GM12878 (cell line): ENCODE data around the gene SLC41A1. TPM values are rescaled to one million over a fixed set of nuclear protein-coding genes. Genes with fewer than 3 reads are reported as not detected.

Experiments
- ATAC-seq: fragments of 200-7000 bp; cut with Tn5 transposase; 3 replicates; pipeline ENCODE4 v1.9.1; 2020; ENCODE audit warnings: mild to moderate bottlenecking, moderate library complexity
- BruUV-seq: library from RNA; stranded (reverse); fragments of 400-500 nt; replicated peaks from 2 replicates; lab custom pipeline; 2021; lab: Mats Ljungman, UMichigan
- CTCF ChIA-PET: fragments of 300-600 bp; sonication (Branson Sonifier 250); formaldehyde crosslinking; extraction: SDS; loops from one replicate; lab custom pipeline; 2021; ENCODE audit warnings: inconsistent platforms; lab: Yijun Ruan, JAX
- POLR2A ChIA-PET: fragments of 350-600 bp; formaldehyde crosslinking; extraction: SDS; loops from one replicate; lab custom pipeline; 2021; ENCODE audit warnings: inconsistent platforms; lab: Charles Lee
- RAD21 ChIA-PET: fragments of 300-600 bp; sonication (Branson Sonifier 250); formaldehyde crosslinking; loops from one replicate; lab custom pipeline; 2023; ENCODE audit warnings: antibody characterized with exemption; ENCODE audit not compliant: unreplicated experiment; lab: Charles Lee
- SMC1A ChIA-PET: fragments of 300-600 bp; sonication (Branson Sonifier 250); formaldehyde crosslinking; loops from one replicate; lab custom pipeline; 2023; ENCODE audit not compliant: unreplicated experiment, uncharacterized antibody; lab: Charles Lee
- DNase-seq: peaks from one replicate; pipeline ENCODE4 v3.0.0-alpha.2; 2011; ENCODE audit warnings: low read depth, low spot score
- FAIRE-seq: peaks from 3 replicates; lab custom pipeline; 2011; peaks lifted over from hg19 to GRCh38; lab: Jason Lieb, UNC
- H2AFZ ChIP-seq: 2 replicates; pipeline ENCODE4 v1.6.0; 2011; ENCODE audit warnings: low read depth, low read length, control low read depth; ENCODE audit not compliant: control insufficient read depth
- H3K27ac ChIP-seq: 2 replicates; pipeline ENCODE4 v1.5.1; 2011; ENCODE audit warnings: control low read depth; ENCODE audit not compliant: control insufficient read depth, insufficient read depth
- H3K27me3 ChIP-seq, 2 experiments: replicated peaks in 1 of 2; 2 replicates each; pipeline versions ENCODE4 v1.6.0 to v1.6.1; 2011; ENCODE audit warnings: low read length in 1 of 2; ENCODE audit not compliant: control insufficient read depth in 2 of 2, insufficient read depth in 2 of 2
- H3K36me3 ChIP-seq, 2 experiments: 2 replicates each; pipeline ENCODE4 v1.5.1; 2011; ENCODE audit warnings: low read length in 1 of 2; ENCODE audit not compliant: control insufficient read depth in 2 of 2, insufficient read depth in 2 of 2
- H3K4me1 ChIP-seq: 2 replicates; pipeline ENCODE4 v1.6.1; 2011; ENCODE audit warnings: mild to moderate bottlenecking, low read length, moderate library complexity, mixed read lengths; ENCODE audit not compliant: control insufficient read depth, insufficient read depth
- H3K4me2 ChIP-seq: 2 replicates; pipeline ENCODE4 v1.6.0; 2011; ENCODE audit warnings: control low read depth; ENCODE audit not compliant: control insufficient read depth, insufficient read depth
- H3K4me3 ChIP-seq: fragments of 200-600 bp; sonication (generic); 2 replicates; pipeline ENCODE4 v1.5.1; 2016
- H3K79me2 ChIP-seq: 2 replicates; pipeline ENCODE4 v1.6.0; 2011; ENCODE audit warnings: low read length; ENCODE audit not compliant: control insufficient read depth, insufficient read depth
- H3K9ac ChIP-seq: 2 replicates; pipeline ENCODE4 v1.8.0; 2011; ENCODE audit warnings: low read length, control low read depth, mixed read lengths; ENCODE audit not compliant: control insufficient read depth, insufficient read depth
- H3K9me3 ChIP-seq: replicated peaks from 3 replicates; pipeline ENCODE4 v1.5.1; 2011; ENCODE audit warnings: mild to moderate bottlenecking, low read length; ENCODE audit not compliant: control insufficient read depth, insufficient read depth
- H4K20me1 ChIP-seq: 2 replicates; pipeline ENCODE4 v1.6.0; 2011; ENCODE audit not compliant: control insufficient read depth, insufficient read depth
- CREB1 ChIP-seq: IDR thresholded peaks from 2 replicates; pipeline ENCODE4 v1.6.1; 2012; ENCODE audit warnings: low read depth, mild to moderate bottlenecking, inconsistent platforms
- HCFC1 ChIP-seq: fragments of 150-350 bp; IDR thresholded peaks from 2 replicates; pipeline ENCODE4 v1.6.1; 2014; ENCODE audit warnings: low read length
- SIX5 ChIP-seq: IDR thresholded peaks from 2 replicates; pipeline ENCODE4 v1.6.1; 2011; ENCODE audit warnings: mild to moderate bottlenecking, low read depth, low read length, moderate library complexity; ENCODE audit not compliant: severe bottlenecking
- SUZ12 ChIP-seq: fragments of 200-600 bp; sonication (generic); IDR thresholded peaks from one replicate; pipeline ENCODE4 v1.6.1; 2018; ENCODE audit warnings: antibody characterized with exemption, mild to moderate bottlenecking; ENCODE audit not compliant: unreplicated experiment
- TCF12 ChIP-seq: IDR thresholded peaks from 2 replicates; pipeline ENCODE4 v1.6.1; 2011; ENCODE audit warnings: low read depth, mild to moderate bottlenecking, low read length
- WRNIP1 ChIP-seq: IDR thresholded peaks from 2 replicates; pipeline ENCODE4 v1.6.1; 2011; ENCODE audit warnings: low read depth, low read length, improper control_type of control experiment, borderline replicate concordance
- ZNF592 ChIP-seq: fragments of 450-650 bp; IDR thresholded peaks from 2 replicates; pipeline ENCODE4 v1.6.1; 2017; ENCODE audit warnings: mild to moderate bottlenecking, moderate library complexity
- ZSCAN29 ChIP-seq: fragments of 450-650 bp; IDR thresholded peaks from 2 replicates; pipeline ENCODE4 v1.6.1; 2017; ENCODE audit warnings: mild to moderate bottlenecking, moderate library complexity
- WGBS: methylation state at CpG from one replicate; pipeline ENCODE4 v1.1.6; 2016; ENCODE audit warnings: low lambda C conversion rate; ENCODE audit not compliant: insufficient replicate concordance, insufficient coverage; ENCODE audit errors: missing lambda C conversion rate; 5-methylcytosine and 5-hydroxymethylcytosine counted together
- in situ Hi-C: fragments of 300-500 bp; cut with MboI; formaldehyde crosslinking; loops from 9 replicates; pipeline ENCODE4 v1.14.3; 2018; ENCODE audit warnings: mixed read lengths
- intact Hi-C: fragments of 100-400 bp; cut with micrococcal nuclease; formaldehyde crosslinking; loops from one replicate; pipeline ENCODE4 v1.14.2; 2022; ENCODE audit not compliant: unreplicated experiment
- polyA plus RNA-seq, 11 experiments: library from polyadenylated mRNA; depleted of rRNA in 4 of 11; unstranded in 6 of 11; stranded (reverse) in 5 of 11; fragments of >200 nt; fragmentation: Nextera tagmentation in 4 of 11; fragmentation: Illumina TruSeq in 1 of 11; extraction: Ambion mirVana in 4 of 11; extraction: Trizol in 1 of 11; gene quantifications; 1 replicate in 1 of 11; 2 replicates in 10 of 11; pipeline versions ENCODE4 v1.2.1 to v1.2.3, GENCODE V29; 2011 to 2016; ENCODE audit warnings: inconsistent platforms in 2 of 11, missing spikeins in 2 of 11, low read depth in 1 of 11
- total RNA-seq, 4 experiments: library from RNA; depleted of rRNA in 3 of 4; stranded (reverse); fragments of >200 nt in 3 of 4; fragmentation: Illumina TruSeq in 1 of 4; extraction: Trizol in 1 of 4; gene quantifications; 2 replicates each; pipeline versions ENCODE4 v1.2.1 to v1.2.3, GENCODE V29; 2013 to 2021
- TF ChIP-seq, protein P1 (sequence below): fragments of 450-650 bp; IDR thresholded peaks from 2 replicates; pipeline ENCODE4 v1.6.1; 2018; ENCODE audit warnings: borderline replicate concordance, mild to moderate bottlenecking; ENCODE audit not compliant: partially characterized antibody

Gene SLC41A1
- total and polyA plus RNA-seq, 10 of the 15 experiments (the other 5 are each of a cell fraction or from before 2014, with no cell fraction given), result 0.13 to 11.3 (median 0.42) TPM

DNA sequence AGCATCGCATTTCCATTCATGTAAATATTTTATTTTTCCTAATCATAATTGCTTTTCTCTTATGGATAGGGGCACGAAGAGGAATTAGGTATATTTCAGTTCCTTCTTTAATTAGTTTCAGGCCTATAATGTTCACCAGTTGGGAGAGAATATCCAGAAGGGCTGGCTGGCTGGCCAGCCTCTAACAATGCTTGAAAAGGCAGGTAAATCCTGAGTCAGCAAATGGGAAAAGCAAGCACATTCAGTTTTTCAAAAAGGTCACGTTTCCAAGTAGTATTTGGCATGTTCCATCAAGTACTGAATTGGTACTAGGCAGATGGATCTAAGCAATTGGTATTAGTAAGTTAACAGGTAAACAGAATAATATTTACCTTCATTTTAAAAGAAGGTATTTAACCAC is 45.8 kb downstream of the SLC41A1 start:
- ChIA-PET RAD21 (no interaction called here), CTCF (interaction anchor here (1.1 kb wide), 1 partner anchor 56 kb away, joined by 3 read pairs; no protein-coding TSS in a partner anchor), POLR2A (interaction anchor here (0.5 to 1.0 kb wide), 2 partner anchors 26 to 174 kb away, joined by 3 to 5 read pairs; no protein-coding TSS in a partner anchor), SMC1A (interaction anchor here (1.9 kb wide), 1 partner anchor 12 kb away, joined by 6 read pairs; no protein-coding TSS in a partner anchor)
- ATAC-seq, result no peak
- Histone ChIP-seq H3K4me3 (no peak overlapping the region), H3K4me2 (no peak overlapping the region), H2AFZ (no peak overlapping the region), H3K27ac (no peak overlapping the region), H3K36me3 (no peaks in the 10 kb centered on the region; a peak in 1 of 4 replicates), H4K20me1 (no peaks in the 10 kb centered on the region), H3K27me3 (no peaks in the 10 kb centered on the region), H3K4me1 (peaks cover 7% of the 10 kb centered on the region; the same call in 1 of the 2 replicates), H3K79me2 (no peaks in the 10 kb centered on the region), H3K9ac (no peak overlapping the region), H3K9me3 (no peaks in the 10 kb centered on the region)
- no peak for FAIRE-seq
- no peak for DNase-seq
- TF ChIP-seq TCF12, result no peak
- TF ChIP-seq, protein P1, sequence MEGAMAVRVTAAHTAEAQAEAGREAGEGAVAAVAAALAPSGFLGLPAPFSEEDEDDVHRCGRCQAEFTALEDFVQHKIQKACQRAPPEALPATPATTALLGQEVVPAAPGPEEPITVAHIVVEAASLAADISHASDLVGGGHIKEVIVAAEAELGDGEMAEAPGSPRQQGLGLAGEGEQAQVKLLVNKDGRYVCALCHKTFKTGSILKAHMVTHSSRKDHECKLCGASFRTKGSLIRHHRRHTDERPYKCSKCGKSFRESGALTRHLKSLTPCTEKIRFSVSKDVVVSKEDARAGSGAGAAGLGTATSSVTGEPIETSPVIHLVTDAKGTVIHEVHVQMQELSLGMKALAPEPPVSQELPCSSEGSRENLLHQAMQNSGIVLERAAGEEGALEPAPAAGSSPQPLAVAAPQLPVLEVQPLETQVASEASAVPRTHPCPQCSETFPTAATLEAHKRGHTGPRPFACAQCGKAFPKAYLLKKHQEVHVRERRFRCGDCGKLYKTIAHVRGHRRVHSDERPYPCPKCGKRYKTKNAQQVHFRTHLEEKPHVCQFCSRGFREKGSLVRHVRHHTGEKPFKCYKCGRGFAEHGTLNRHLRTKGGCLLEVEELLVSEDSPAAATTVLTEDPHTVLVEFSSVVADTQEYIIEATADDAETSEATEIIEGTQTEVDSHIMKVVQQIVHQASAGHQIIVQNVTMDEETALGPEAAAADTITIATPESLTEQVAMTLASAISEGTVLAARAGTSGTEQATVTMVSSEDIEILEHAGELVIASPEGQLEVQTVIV, result no peak
- intact Hi-C loops, result no loop called here
- in situ Hi-C loops, result no loop called here
- no TSS peak for BruUV-seq
- WGBS, result 86% methylated on average over 3 of the region's 3 CpGs

DNA sequence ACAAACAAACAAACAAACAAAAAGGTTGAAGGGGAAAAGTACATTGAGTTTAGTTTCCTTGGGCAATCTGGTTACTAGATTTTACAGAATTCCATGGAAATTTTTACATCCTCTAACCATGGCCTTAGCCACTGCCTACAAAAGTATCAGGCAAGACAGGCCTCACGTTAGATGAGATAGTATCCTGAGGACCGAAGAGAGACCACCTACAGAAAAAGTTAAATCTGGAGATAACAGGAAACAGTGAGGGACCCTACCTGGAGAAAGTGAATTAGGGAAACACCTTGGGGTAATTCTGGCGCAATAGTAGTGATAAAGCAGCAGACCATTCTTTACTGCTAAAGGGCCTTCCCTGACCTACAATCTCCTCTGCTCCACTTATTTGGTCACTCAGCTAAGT is 46.4 kb downstream of the SLC41A1 start:
- Histone ChIP-seq H4K20me1 (no peaks in the 10 kb centered on the region), H3K9ac (no peak overlapping the region), H2AFZ (no peak overlapping the region), H3K4me3 (no peak overlapping the region), H3K27ac (no peak overlapping the region), H3K27me3 (no peaks in the 10 kb centered on the region), H3K36me3 (no peaks in the 10 kb centered on the region; a peak in 1 of 4 replicates), H3K79me2 (no peaks in the 10 kb centered on the region), H3K9me3 (no peaks in the 10 kb centered on the region), H3K4me1 (peaks cover 7% of the 10 kb centered on the region; the same call in 1 of the 2 replicates), H3K4me2 (no peak overlapping the region)
- no peak for DNase-seq
- BruUV-seq, result no TSS peak
- ATAC-seq, result no peak
- ChIA-PET SMC1A (interaction anchor here (1.0 kb wide), 1 partner anchor 13 kb away, joined by 3 read pairs; no protein-coding TSS in a partner anchor), POLR2A (interaction anchor here (1.0 kb wide), 1 partner anchor 173 kb away, joined by 3 read pairs; no protein-coding TSS in a partner anchor), CTCF (no interaction called here), RAD21 (no interaction called here)
- intact Hi-C loops, result no loop called here
- 66% methylated on average over 3 of the region's 3 CpGs for WGBS
- FAIRE-seq, result no peak
- in situ Hi-C loops, result no loop called here
- TF ChIP-seq ZSCAN29 (no peak), SIX5 (no peak), CREB1 (no peak), ZNF592 (no peak), WRNIP1 (no peak), SUZ12 (no peak), HCFC1 (no peak)
